ENCODE data around the gene ZNF664.

Gene ZNF664

DNA sequence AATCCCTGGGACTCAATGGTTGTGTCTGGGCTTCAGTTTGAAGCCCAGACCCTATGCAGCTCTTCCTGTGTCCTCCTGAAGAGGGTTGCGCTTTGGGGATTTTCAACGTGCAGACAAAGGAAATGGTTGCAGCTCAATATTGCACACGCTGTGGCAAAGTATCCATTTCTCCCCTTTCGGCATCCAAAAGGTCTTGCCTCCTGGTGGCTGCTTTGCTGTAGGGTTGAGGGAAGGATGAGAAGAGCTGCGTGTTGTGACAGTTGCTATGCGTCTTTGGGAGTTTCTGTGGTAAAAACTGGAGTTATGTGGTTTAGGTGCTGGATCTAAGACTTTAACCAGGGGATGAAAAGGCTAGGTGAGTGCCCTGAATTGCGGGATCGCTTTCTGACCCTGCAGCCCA is 71.0 kb downstream of the ZNF664 start:
- no peaks in the 10 kb centered on the region for H3K4me1 ChIP-seq (ENCODE audit: control insufficient read depth, low read length)
- H3K9me3 ChIP-seq (ENCODE audit: control insufficient read depth, insufficient read depth, low read length): peaks cover 19% of the 10 kb centered on the region
- H3K27me3 ChIP-seq (ENCODE audit: control insufficient read depth, low read length): no peaks in the 10 kb centered on the region
- no peaks in the 10 kb centered on the region for H3K9me2 ChIP-seq (replicated peaks; ENCODE audit: control insufficient read depth, low read length)
- no peaks in the 10 kb centered on the region for H4K20me1 ChIP-seq (ENCODE audit: control insufficient read depth, insufficient read depth, low read depth, low read length)
- no peaks in the 10 kb centered on the region for H3F3A ChIP-seq (ENCODE audit: control insufficient read depth, insufficient read depth)
- TF ChIP-seq, protein P1, sequence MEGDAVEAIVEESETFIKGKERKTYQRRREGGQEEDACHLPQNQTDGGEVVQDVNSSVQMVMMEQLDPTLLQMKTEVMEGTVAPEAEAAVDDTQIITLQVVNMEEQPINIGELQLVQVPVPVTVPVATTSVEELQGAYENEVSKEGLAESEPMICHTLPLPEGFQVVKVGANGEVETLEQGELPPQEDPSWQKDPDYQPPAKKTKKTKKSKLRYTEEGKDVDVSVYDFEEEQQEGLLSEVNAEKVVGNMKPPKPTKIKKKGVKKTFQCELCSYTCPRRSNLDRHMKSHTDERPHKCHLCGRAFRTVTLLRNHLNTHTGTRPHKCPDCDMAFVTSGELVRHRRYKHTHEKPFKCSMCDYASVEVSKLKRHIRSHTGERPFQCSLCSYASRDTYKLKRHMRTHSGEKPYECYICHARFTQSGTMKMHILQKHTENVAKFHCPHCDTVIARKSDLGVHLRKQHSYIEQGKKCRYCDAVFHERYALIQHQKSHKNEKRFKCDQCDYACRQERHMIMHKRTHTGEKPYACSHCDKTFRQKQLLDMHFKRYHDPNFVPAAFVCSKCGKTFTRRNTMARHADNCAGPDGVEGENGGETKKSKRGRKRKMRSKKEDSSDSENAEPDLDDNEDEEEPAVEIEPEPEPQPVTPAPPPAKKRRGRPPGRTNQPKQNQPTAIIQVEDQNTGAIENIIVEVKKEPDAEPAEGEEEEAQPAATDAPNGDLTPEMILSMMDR (IDR thresholded peaks at IDR 0.05; ENCODE audit: low read depth, low read length, poor library complexity, severe bottlenecking): no peak
- TF ChIP-seq EZH2phosphoT487 (IDR thresholded peaks at IDR 0.05; ENCODE audit: borderline replicate concordance, low read length): no peak
- no peak overlapping the region for H3K4me2 ChIP-seq (ENCODE audit: low read length)
- H3K36me3 ChIP-seq (ENCODE audit: control insufficient read depth, low read length): no peaks in the 10 kb centered on the region
- no peak overlapping the region for H3K27ac ChIP-seq (ENCODE audit: low read depth, low read length)
- no peak overlapping the region for H3K4me3 ChIP-seq (ENCODE audit: low read length)
- H3K79me2 ChIP-seq (ENCODE audit: control insufficient read depth, low read length): no peaks in the 10 kb centered on the region

DNA sequence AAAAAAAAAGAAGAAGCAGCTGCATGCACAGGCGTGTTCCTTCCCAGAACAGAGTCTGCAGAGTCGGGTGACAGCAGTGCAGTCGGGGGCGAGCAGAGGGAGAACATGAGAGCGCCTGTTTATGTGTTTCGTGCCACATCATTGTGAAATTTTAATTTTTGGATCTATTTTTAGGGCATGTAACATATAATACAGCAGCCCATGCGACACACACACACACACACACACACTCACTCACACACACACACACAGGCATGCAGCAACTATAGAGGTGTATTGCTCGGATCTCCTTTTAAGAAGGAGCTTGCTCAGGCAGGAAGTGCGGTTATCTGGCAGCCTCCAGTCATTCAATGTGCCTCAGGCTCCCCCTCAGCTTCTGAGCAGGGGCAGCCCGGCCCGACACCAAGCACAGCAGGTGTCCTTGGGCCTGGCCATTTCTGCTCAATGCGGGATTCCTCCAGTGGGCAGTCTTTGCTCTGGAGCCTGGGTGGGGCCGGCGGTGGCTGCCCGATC is 71.8 kb downstream of the ZNF664 start:
- Histone ChIP-seq H3K27me3 (ENCODE audit: control insufficient read depth, low read length) (no peaks in the 10 kb centered on the region), H3K9me2 (replicated peaks; ENCODE audit: control insufficient read depth, low read length) (no peaks in the 10 kb centered on the region), H3K27ac (ENCODE audit: low read depth, low read length) (no peak overlapping the region), H3K36me3 (ENCODE audit: control insufficient read depth, low read length) (no peaks in the 10 kb centered on the region), H3F3A (ENCODE audit: control insufficient read depth, insufficient read depth) (no peaks in the 10 kb centered on the region), H4K20me1 (ENCODE audit: control insufficient read depth, insufficient read depth, low read depth, low read length) (no peaks in the 10 kb centered on the region), H3K4me3 (ENCODE audit: low read length) (no peak overlapping the region), H3K4me1 (ENCODE audit: control insufficient read depth, low read length) (no peaks in the 10 kb centered on the region), H3K79me2 (ENCODE audit: control insufficient read depth, low read length) (no peaks in the 10 kb centered on the region), H3K4me2 (ENCODE audit: low read length) (no peak overlapping the region), H3K9me3 (ENCODE audit: control insufficient read depth, insufficient read depth, low read length) (peaks cover 22% of the 10 kb centered on the region)
- TF ChIP-seq EZH2phosphoT487 (IDR thresholded peaks at IDR 0.05; ENCODE audit: borderline replicate concordance, low read length): no peak
- TF ChIP-seq, protein P1 (IDR thresholded peaks at IDR 0.05; ENCODE audit: low read depth, low read length, poor library complexity, severe bottlenecking): no peak

DNA sequence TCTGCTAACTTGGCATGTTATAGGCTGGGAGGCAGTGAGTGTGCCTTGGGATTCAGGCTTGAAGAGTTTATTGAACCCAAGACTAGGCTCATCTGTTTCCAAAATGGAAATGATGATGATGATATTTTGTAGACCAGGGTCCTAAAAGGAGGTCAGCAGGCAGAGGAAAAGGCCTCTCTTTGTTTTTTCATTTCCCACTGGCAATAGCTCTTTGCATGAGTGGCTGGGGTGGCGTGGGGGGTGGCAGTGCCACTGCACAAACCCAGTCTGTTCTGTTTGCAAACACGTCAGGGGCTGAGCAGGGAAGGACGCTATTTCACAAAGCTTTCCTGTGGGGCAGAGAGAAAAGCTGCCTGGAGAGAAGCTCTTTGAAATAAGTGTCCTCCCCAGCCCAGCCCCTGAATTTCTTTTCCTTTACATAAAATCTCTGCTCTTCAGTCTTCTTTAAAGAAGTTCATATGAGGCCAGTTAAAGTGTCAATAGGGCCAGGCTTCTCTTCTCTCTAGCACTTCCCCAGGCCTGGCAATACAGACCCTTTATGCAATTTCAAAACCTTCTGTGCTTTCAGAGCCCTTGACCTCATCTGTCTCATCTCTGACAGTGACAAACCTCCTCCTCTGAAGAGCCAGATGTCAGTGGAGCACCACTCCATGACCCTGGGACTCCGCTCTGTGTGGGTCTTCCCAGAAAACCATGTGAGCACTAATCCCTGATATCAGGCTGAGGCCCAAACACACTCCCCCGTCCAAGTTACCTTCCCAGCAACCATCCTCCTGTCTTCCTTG is 72.8 kb downstream of the ZNF664 start:
- Histone ChIP-seq H3K9me3 (ENCODE audit: control insufficient read depth, insufficient read depth, low read length) (peaks cover 22% of the 10 kb centered on the region), H3K9me2 (replicated peaks; ENCODE audit: control insufficient read depth, low read length) (no peaks in the 10 kb centered on the region), H3K4me3 (ENCODE audit: low read length) (no peak overlapping the region), H3K4me2 (ENCODE audit: low read length) (no peak overlapping the region), H4K20me1 (ENCODE audit: control insufficient read depth, insufficient read depth, low read depth, low read length) (no peaks in the 10 kb centered on the region), H3K36me3 (ENCODE audit: control insufficient read depth, low read length) (no peaks in the 10 kb centered on the region), H3K4me1 (ENCODE audit: control insufficient read depth, low read length) (no peaks in the 10 kb centered on the region), H3K27me3 (ENCODE audit: control insufficient read depth, low read length) (no peaks in the 10 kb centered on the region), H3F3A (ENCODE audit: control insufficient read depth, insufficient read depth) (no peaks in the 10 kb centered on the region), H3K27ac (ENCODE audit: low read depth, low read length) (no peak overlapping the region), H3K79me2 (ENCODE audit: control insufficient read depth, low read length) (no peaks in the 10 kb centered on the region)
- TF ChIP-seq, protein P1 (IDR thresholded peaks at IDR 0.05; ENCODE audit: low read depth, low read length, poor library complexity, severe bottlenecking): no peak
- TF ChIP-seq EZH2phosphoT487 (IDR thresholded peaks at IDR 0.05; ENCODE audit: borderline replicate concordance, low read length): no peak

All from DOHH2 (cell line).